ENCODE measurements around the gene SIPA1L3.

Gene SIPA1L3

DNA sequence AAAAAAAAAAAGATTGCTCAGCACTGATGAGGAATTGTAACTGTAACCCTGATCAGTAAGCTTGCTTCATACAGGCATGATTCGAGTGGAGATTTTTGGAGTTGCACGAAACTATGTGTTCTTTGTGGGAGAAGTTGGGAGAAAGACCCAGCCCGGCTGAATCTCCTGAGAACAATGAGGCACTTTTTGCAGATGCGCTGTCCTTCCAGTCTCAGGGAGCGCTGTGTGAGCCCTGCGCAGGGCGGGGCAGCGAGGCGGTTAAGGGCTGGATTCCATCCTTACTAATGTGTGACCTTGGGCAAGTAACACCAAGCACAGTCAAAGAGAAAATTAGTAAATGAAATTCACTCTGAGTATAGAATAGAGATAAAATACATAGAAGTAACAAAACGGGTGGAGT is 76.9 kb downstream of the SIPA1L3 start:
- DNase-seq (ENCODE audit: low read depth): no peak
- no peak overlapping the region for H3K4me3 ChIP-seq (ENCODE audit: control insufficient read depth, low read depth, low read length)
- TF ChIP-seq CTCF (IDR thresholded peaks at IDR 0.05; ENCODE audit: control insufficient read depth, insufficient read depth, low read depth, low read length, missing control alignments): no peak

DNA sequence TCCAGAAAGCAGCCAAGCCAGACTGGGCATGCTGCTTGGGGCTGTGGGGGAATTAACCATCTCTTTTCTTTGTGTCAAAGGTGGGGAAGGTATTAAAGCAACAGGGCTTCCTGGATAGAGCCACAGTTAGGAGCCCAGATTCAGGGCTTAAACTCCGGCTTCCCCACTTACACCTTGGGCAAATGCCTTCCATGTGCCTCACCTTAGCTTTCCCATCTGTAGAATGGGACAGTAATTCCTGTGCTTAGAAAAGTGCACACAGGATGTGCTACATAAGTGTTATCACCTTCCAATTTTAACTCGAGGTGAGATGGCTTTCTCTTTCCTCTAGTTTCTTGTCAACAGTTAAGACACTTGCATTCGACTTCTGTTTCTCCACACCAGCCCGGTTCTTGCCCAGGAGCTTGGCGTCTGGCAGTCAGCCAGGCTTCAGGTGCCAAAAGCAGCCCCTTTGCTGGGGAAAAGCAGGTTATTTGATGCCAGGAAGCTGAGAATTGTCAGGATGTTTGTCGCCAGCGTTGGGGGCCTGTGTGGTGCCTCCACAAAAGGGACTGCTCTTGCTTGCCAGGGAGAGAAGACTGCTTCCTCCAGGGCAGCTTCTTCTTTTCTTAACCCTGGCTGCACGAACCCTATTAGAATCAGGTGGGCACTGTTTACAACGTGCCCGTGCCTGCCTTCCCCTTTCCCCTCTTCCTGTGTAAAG is 79.2 kb downstream of the SIPA1L3 start:
- no peak overlapping the region for H3K4me3 ChIP-seq (ENCODE audit: control insufficient read depth, low read depth, low read length)
- no peak for DNase-seq (ENCODE audit: low read depth)
- TF ChIP-seq CTCF (IDR thresholded peaks at IDR 0.05; ENCODE audit: control insufficient read depth, insufficient read depth, low read depth, low read length, missing control alignments): no peak

GRCh38 chr19:37987356-37988332 is 80.6 kb downstream of the SIPA1L3 start:
- no peak for DNase-seq (ENCODE audit: low read depth)
- no peak overlapping the region for H3K4me3 ChIP-seq (ENCODE audit: control insufficient read depth, low read depth, low read length)
- no peak for TF ChIP-seq CTCF (IDR thresholded peaks at IDR 0.05; ENCODE audit: control insufficient read depth, insufficient read depth, low read depth, low read length, missing control alignments)

GRCh38 chr19:37988758-37989635 is 82.0 kb downstream of the SIPA1L3 start:
- no peak overlapping the region for H3K4me3 ChIP-seq (ENCODE audit: control insufficient read depth, low read depth, low read length)
- TF ChIP-seq CTCF (IDR thresholded peaks at IDR 0.05; ENCODE audit: control insufficient read depth, insufficient read depth, low read depth, low read length, missing control alignments): no peak
- no peak for DNase-seq (ENCODE audit: low read depth)

DNA sequence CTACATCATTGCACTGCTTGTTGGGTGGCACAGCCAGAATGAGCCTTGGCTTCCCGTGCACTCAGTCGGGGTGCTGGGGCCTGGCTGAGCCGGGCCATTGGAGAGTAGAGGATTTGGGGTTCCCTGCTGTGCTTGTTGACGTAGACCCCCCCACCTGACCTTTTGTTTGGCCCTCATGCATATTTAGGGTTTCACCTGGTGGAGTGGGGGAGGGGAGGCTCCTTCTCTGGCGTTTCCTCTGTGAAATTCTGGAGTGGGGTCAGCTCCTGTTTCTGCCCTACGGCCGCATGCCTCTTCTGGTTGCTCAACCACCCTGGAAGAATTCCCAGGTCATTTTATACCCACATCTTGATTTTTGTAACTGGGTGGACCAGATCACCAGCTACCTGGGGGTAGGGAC is 82.8 kb downstream of the SIPA1L3 start:
- TF ChIP-seq CTCF (IDR thresholded peaks at IDR 0.05; ENCODE audit: control insufficient read depth, insufficient read depth, low read depth, low read length, missing control alignments): no peak
- H3K4me3 ChIP-seq (ENCODE audit: control insufficient read depth, low read depth, low read length): no peak overlapping the region
- DNase-seq (ENCODE audit: low read depth): no peak

DNA sequence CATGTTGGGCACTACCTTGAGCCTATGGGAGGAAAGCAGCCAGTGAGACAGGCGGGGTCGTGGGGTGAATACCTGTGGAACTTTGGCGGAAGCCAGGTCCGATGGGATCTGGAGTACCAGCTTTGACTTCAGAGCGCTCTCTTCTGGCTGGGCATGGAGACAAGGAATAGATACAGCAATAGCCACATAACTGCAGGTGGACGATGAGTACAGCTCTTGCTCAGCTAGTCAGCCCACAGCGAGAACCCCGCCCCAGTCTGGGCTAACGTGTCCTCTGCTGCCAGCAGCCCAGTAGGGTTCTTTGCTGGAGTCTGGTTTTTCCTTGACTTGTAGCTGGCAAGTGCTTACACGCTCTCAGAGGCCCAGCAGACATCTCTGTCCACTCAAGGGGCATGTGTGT is 83.4 kb downstream of the SIPA1L3 start:
- TF ChIP-seq CTCF (IDR thresholded peaks at IDR 0.05; ENCODE audit: control insufficient read depth, insufficient read depth, low read depth, low read length, missing control alignments): no peak
- H3K4me3 ChIP-seq (ENCODE audit: control insufficient read depth, low read depth, low read length): no peak overlapping the region
- no peak for DNase-seq (ENCODE audit: low read depth)

All from AG09309 (cell line).